KMS-11 (cell line): ENCODE measurements around the gene MAML2.

ENCODE experiments used
- H2AFZ ChIP-seq: fragments of 200-600 bp; sonication (generic); 2 replicates; pipeline ENCODE4 v1.6.1; 2016; ENCODE audit warnings: antibody characterized with exemption, mixed run types, low read depth
- H3K27ac ChIP-seq: fragments of 200-600 bp; sonication (generic); 2 replicates; pipeline ENCODE4 v1.6.1; 2016; ENCODE audit warnings: mild to moderate bottlenecking, mixed run types
- H3K27me3 ChIP-seq: fragments of 200-600 bp; sonication (generic); 2 replicates; pipeline ENCODE4 v1.6.1; 2017; ENCODE audit warnings: mild to moderate bottlenecking, low read depth, mixed run types, moderate library complexity; ENCODE audit not compliant: insufficient read depth
- H3K36me3 ChIP-seq: fragments of 200-600 bp; sonication (generic); 2 replicates; pipeline ENCODE4 v1.6.1; 2017; ENCODE audit warnings: mild to moderate bottlenecking, mixed run types; ENCODE audit not compliant: insufficient read depth
- H3K4me1 ChIP-seq: fragments of 200-600 bp; sonication (generic); 2 replicates; pipeline ENCODE4 v1.6.1; 2016; ENCODE audit warnings: mild to moderate bottlenecking, low read depth, mixed run types; ENCODE audit not compliant: poor library complexity, severe bottlenecking
- H3K4me2 ChIP-seq: fragments of 200-600 bp; sonication (generic); 2 replicates; pipeline ENCODE4 v1.7.0; 2016; ENCODE audit warnings: mild to moderate bottlenecking, mixed run types
- H3K4me3 ChIP-seq: fragments of 200-600 bp; sonication (generic); IDR thresholded peaks from 2 replicates; pipeline ENCODE4 v1.6.1; 2017; ENCODE audit warnings: low read depth, low read length, mixed read lengths; ENCODE audit not compliant: insufficient read depth
- H3K79me2 ChIP-seq: fragments of 200-600 bp; sonication (generic); 2 replicates; pipeline ENCODE4 v1.6.1; 2016; ENCODE audit warnings: low read depth, mixed run types; ENCODE audit not compliant: insufficient read depth
- H3K9ac ChIP-seq: fragments of 200-600 bp; sonication (generic); 2 replicates; pipeline ENCODE4 v1.6.1; 2016; ENCODE audit warnings: mild to moderate bottlenecking, mixed run types
- H4K20me1 ChIP-seq: fragments of 200-600 bp; sonication (generic); 2 replicates; pipeline ENCODE4 v1.6.1; 2016; ENCODE audit warnings: mild to moderate bottlenecking, mixed run types; ENCODE audit not compliant: insufficient read depth
- TF ChIP-seq, protein P1 (sequence below): fragments of 200-600 bp; sonication (generic); conservative IDR thresholded peaks from 2 replicates; pipeline ENCODE4 v1.6.1; 2017; ENCODE audit warnings: low read depth, mild to moderate bottlenecking, antibody characterized with exemption, low read length, moderate library complexity, mixed read lengths

Gene MAML2

DNA sequence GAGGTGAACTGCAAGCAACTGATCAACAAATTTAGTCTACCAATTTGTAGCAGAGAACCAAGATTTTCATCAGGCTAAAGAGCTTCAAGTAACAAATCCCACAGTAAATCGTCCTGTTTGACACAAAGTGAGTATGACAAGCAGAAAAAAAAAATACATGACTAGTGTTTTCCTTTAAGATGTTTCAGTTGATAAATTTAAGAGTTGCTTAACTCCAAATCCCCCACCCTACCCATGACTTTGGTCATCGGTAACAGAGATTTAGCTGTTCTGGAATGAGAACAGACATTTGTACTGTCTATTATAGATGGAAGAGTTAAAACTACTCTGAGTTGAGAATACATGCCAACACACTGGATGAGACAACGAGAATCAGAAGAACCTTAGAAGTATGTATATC, 254.1 kb downstream of the MAML2 start:
- Histone ChIP-seq H3K4me1 (no peaks in the 10 kb centered on the region), H3K79me2 (no peaks in the 10 kb centered on the region), H3K36me3 (no peaks in the 10 kb centered on the region), H3K4me3 (no peak overlapping the region), H3K4me2 (no peak overlapping the region), H3K27me3 (no peaks in the 10 kb centered on the region), H4K20me1 (no peaks in the 10 kb centered on the region), H2AFZ (no peak overlapping the region), H3K9ac (no peak overlapping the region), H3K27ac (no peak overlapping the region)
- TF ChIP-seq, protein P1, sequence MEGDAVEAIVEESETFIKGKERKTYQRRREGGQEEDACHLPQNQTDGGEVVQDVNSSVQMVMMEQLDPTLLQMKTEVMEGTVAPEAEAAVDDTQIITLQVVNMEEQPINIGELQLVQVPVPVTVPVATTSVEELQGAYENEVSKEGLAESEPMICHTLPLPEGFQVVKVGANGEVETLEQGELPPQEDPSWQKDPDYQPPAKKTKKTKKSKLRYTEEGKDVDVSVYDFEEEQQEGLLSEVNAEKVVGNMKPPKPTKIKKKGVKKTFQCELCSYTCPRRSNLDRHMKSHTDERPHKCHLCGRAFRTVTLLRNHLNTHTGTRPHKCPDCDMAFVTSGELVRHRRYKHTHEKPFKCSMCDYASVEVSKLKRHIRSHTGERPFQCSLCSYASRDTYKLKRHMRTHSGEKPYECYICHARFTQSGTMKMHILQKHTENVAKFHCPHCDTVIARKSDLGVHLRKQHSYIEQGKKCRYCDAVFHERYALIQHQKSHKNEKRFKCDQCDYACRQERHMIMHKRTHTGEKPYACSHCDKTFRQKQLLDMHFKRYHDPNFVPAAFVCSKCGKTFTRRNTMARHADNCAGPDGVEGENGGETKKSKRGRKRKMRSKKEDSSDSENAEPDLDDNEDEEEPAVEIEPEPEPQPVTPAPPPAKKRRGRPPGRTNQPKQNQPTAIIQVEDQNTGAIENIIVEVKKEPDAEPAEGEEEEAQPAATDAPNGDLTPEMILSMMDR = no peak

DNA sequence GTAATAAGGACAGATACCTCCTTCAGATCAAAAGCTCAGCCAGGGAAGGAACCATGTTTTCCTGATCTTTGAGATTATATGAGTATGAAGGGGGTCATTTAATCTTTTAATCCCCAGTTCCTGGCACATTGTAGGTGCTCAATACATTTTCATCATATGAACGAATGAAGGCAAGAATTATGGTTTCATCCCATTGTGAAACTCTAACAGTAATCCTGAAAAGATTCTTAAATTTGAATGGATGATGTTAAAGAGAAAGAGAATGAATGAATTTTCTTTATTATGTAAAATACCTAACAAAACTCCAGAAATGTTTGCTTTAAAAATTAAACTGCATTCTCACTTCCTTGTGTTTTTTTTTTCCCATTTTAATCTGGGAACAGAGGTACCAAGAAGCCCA, 256.9 kb downstream of the MAML2 start:
- no peaks in the 10 kb centered on the region for H3K27me3 ChIP-seq
- TF ChIP-seq, protein P1 = no peak
- H3K4me2 ChIP-seq = no peak overlapping the region
- no peak overlapping the region for H3K9ac ChIP-seq
- no peaks in the 10 kb centered on the region for H3K4me1 ChIP-seq
- H3K4me3 ChIP-seq = no peak overlapping the region
- no peaks in the 10 kb centered on the region for H3K36me3 ChIP-seq
- no peak overlapping the region for H2AFZ ChIP-seq
- H4K20me1 ChIP-seq = no peaks in the 10 kb centered on the region
- H3K79me2 ChIP-seq = no peaks in the 10 kb centered on the region
- H3K27ac ChIP-seq = no peak overlapping the region

DNA sequence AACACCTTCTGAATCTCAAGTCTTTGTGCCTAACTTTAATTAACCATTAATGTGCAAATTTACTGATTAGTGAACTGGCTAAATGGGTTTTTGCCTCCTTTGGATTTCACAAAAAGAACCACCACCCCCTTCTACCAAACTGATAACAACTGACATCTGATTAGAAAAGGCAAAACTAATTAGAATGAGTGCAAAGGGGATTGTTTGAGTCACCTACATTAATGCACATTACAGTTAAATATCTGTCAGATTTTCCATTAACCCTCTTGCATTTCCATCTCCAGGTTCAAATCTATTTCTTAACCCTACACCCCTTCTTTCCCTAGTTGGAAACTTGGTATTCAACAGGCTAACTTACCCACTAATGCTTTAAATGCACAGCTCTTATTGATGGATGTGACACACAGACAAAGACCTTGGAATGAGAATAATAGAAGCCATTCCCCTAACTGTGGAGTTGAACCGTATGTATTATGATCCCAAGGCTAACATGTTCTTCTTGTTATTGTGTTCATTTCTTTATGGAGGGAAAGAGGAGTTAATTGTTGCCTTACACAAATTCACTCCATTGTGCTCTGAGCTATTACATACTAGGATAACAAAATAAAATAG, 257.6 kb downstream of the MAML2 start:
- Histone ChIP-seq H3K4me3 (no peak overlapping the region), H3K9ac (no peak overlapping the region), H2AFZ (no peak overlapping the region), H3K4me2 (no peak overlapping the region), H3K27me3 (no peaks in the 10 kb centered on the region), H3K4me1 (no peaks in the 10 kb centered on the region), H4K20me1 (no peaks in the 10 kb centered on the region), H3K27ac (no peak overlapping the region), H3K36me3 (no peaks in the 10 kb centered on the region), H3K79me2 (no peaks in the 10 kb centered on the region)
- TF ChIP-seq, protein P1 = no peak

DNA sequence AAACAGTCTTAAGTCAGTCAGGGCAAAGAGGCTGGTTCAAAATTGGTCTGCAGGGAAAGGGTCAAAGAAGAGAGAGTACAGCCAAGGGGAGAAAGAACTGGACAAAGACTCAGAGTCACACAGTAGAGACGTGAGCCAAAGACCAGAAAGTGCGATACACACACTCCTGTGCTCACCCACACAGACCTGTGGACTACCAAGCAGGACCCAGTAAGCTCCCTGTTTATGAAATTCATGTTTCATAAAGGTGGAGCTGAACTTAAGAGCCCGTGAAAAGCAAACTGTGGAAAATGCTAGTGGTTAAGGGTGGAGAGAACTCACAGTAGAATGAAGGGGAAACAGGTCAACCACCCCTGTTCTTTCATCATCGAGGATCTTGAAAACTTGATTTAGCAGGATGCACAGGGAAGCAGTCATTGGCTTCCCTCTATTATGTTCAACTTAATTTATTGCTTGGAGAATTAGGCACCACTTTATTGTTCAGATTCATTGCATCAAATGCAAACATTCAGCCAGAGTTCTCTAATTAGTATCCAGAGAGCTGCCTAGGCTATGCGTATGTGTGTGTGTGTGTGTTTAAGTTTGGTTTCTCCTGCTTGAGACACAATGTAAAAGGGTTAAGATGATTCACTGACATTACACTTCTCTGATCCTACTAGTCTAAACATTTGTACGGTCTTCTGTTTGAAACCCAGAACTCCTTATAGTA, 258.2 kb downstream of the MAML2 start:
- no peaks in the 10 kb centered on the region for H4K20me1 ChIP-seq
- no peaks in the 10 kb centered on the region for H3K79me2 ChIP-seq

More for the DNA sequence above, 258.2 kb downstream of the MAML2 start:
- Histone ChIP-seq H3K27ac (no peak overlapping the region), H2AFZ (no peak overlapping the region), H3K4me1 (no peaks in the 10 kb centered on the region), H3K9ac (no peak overlapping the region), H3K27me3 (no peaks in the 10 kb centered on the region), H3K4me3 (no peak overlapping the region), H3K4me2 (no peak overlapping the region), H3K36me3 (no peaks in the 10 kb centered on the region)
- TF ChIP-seq, protein P1 = no peak
